ENCODE results near the gene PUDP. TPM values are rescaled to one million over a fixed set of nuclear protein-coding genes. Genes with fewer than 3 reads are reported as not detected.

Gene PUDP
- total RNA-seq, result 10 to 100 TPM in 2 of 3 donors, 1 to 10 TPM in 1; 6.2 to 20.3 (median 17.9) TPM

DNA sequence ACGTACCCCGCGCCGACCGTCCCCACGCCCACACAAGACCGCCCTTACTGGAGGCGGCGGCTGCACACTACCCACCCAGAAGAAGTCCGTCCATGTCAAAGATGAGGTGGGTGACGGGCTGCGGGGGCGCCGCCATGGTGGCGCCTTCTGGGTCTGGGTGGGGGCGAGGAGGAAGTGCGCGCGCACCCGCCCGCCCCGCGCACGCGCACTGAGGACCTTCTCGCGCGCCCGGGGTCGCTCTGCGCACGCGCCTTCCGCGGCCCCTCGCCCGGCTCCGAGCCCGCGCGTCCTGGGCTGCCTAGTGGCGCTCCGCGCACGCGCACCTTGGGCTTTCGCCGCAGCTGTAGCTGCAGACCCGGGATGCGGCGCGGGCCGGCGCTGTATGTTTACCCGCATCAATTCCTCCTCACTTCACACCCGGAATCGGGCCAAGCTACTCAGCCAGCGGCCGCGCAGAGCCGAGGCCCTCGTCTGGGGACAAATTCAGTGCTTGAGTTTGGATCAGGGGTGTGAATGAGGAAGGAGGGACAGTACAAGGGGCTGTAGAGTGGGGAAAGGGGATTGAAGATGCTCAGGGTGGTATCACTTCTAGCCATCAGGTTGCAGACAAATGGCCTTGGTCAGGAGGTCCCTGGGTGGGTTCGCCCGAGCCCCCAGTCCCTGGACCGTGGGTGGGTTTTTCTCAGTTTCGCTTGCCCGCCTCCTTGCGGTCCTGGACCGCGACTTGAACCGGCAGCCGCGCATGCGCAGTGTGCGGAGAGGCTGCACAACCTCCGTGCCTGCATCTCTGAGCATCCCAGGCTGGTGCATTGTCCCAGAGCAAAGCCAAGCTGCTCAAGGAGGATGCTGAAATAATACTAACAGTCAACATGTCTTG, at the start of gene PUDP:
Gene PUDP, minus strand, starts transcription at position 176 of the 877 bp plus-strand sequence. Its CDS starts 40 bp downstream, at position 136.
- intact Hi-C loops (cut with DNase I; ENCODE audit: low total_unique reads), result no loop called here
- Histone ChIP-seq H3K27me3 (no peaks in the 10 kb centered on the region), H3K4me3 (peak within 1 kb of the TSS; percentile 58 to 82 (median 79)), H3K27ac (peak within 1 kb of the TSS; percentile 90), H3K36me3 (no peaks in the 10 kb centered on the region), H3K4me1 (no peaks in the 10 kb centered on the region), H3K9me3 (no peaks in the 10 kb centered on the region)
- peak; percentile 68 to 81 for DNase-seq (ENCODE audit: low spot score in 2 of 2)
- TF ChIP-seq CTCF (IDR thresholded peaks at IDR 0.05) (peak; percentile 4 to 50 (median 22)), POLR2AphosphoS5 (IDR thresholded peaks at IDR 0.05) (peak in 2 of 3 donors; percentile 41 to 44), POLR2A (IDR thresholded peaks at IDR 0.05) (no peak)

DNA sequence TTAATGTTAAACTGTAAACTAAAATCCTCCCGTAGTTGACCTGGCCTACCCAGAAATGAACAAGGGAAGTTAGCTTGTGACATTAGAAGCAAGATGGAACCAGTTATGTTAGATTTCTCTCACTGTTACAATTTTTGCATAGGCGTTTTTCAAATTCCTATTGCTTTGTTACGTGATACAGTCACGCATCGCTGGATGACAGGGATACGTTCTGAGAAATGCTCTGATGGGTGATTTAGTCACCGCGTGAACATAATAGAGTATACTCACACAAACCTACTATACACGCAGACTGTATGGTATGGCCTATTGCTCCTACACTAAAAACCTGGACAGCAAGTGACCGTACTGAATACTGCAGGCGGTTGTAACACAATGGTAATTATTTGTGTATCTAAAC, 46.7 kb upstream of the PUDP start:
- DNase-seq (ENCODE audit: low spot score in 2 of 2), result no peak
- intact Hi-C loops (cut with DNase I; ENCODE audit: low total_unique reads), result no loop called here
- H3K36me3 ChIP-seq, result no peaks in the 10 kb centered on the region
- no peak for TF ChIP-seq CTCF (IDR thresholded peaks at IDR 0.05)
- no peak for TF ChIP-seq POLR2A (IDR thresholded peaks at IDR 0.05)
- no peak for TF ChIP-seq POLR2AphosphoS5 (IDR thresholded peaks at IDR 0.05)
- no peak overlapping the region for H3K4me3 ChIP-seq
- H3K9me3 ChIP-seq, result no peaks in the 10 kb centered on the region
- H3K27me3 ChIP-seq, result no peaks in the 10 kb centered on the region
- no peak overlapping the region for H3K27ac ChIP-seq
- no peaks in the 10 kb centered on the region for H3K4me1 ChIP-seq

- no peak overlapping the region for H3K4me3 ChIP-seq
- H3K36me3 ChIP-seq, result no peaks in the 10 kb centered on the region
- H3K27ac ChIP-seq, result no peak overlapping the region
- H3K4me1 ChIP-seq, result no peaks in the 10 kb centered on the region
- intact Hi-C loops (cut with DNase I; ENCODE audit: low total_unique reads), result no loop called here
- no peak for DNase-seq (ENCODE audit: low spot score in 2 of 2)
- no peaks in the 10 kb centered on the region for H3K9me3 ChIP-seq
- TF ChIP-seq POLR2A (IDR thresholded peaks at IDR 0.05) (no peak), POLR2AphosphoS5 (IDR thresholded peaks at IDR 0.05) (no peak)
- no peaks in the 10 kb centered on the region for H3K27me3 ChIP-seq
Measured at GRCh38 chrX:7192871-7193270, 44.9 kb upstream of the PUDP start.

DNA sequence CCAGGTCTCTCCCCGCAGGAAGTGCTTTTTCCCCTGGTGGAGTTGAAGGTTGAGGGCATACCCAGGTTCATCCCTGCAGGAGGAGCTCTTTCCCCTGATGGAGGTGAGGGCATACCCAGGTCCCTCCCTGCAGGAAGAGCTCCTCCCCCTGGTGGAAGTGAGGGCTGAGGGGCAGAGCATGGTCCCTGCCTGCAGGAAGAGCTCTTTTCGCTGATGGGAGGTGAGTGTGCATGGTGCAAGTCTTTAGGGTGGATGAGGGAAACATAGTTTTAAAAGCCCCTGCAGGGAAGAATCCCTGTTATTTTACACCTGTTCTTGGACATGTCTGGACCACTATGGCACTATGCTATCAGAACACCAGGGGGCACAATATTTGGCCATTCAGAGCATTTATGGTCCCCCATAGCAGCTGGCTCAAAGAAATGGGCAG, 43.7 kb upstream of the PUDP start:
- no peak overlapping the region for H3K4me3 ChIP-seq
- H3K27ac ChIP-seq, result no peak overlapping the region
- TF ChIP-seq CTCF (IDR thresholded peaks at IDR 0.05) (no peak), POLR2AphosphoS5 (IDR thresholded peaks at IDR 0.05) (no peak), POLR2A (IDR thresholded peaks at IDR 0.05) (no peak)
- H3K9me3 ChIP-seq, result no peaks in the 10 kb centered on the region
- DNase-seq (ENCODE audit: low spot score in 2 of 2), result no peak
- no peaks in the 10 kb centered on the region for H3K27me3 ChIP-seq
- intact Hi-C loops (cut with DNase I; ENCODE audit: low total_unique reads), result no loop called here
- H3K36me3 ChIP-seq, result no peaks in the 10 kb centered on the region
- no peaks in the 10 kb centered on the region for H3K4me1 ChIP-seq

DNA sequence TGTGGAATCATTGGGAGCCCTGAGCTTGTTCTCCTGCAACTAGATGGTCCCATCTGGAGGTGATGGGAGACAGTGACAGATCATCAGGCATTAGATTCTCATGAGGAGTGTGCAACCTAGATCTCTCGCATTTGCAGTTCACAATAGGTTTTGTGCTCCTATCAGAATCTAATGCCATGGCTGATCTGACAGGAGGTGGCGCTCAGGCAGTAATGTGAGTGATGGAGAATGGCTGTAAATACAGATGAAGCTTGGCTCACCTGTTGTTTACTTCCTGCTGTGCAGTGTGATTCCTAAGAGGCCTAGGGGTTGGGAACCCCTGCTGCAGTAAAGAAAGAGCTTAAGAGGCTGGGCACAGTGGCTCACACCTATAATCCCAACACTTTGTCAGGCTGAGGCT, 42.2 kb upstream of the PUDP start:
- no peaks in the 10 kb centered on the region for H3K27me3 ChIP-seq
- TF ChIP-seq POLR2AphosphoS5 (IDR thresholded peaks at IDR 0.05) (no peak), POLR2A (IDR thresholded peaks at IDR 0.05) (no peak), CTCF (IDR thresholded peaks at IDR 0.05) (no peak)
- H3K27ac ChIP-seq, result no peak overlapping the region
- H3K4me3 ChIP-seq, result no peak overlapping the region
- no peaks in the 10 kb centered on the region for H3K36me3 ChIP-seq
- H3K4me1 ChIP-seq, result no peaks in the 10 kb centered on the region
- DNase-seq (ENCODE audit: low spot score in 2 of 2), result no peak
- intact Hi-C loops (cut with DNase I; ENCODE audit: low total_unique reads), result no loop called here
- no peaks in the 10 kb centered on the region for H3K9me3 ChIP-seq
